HG02885 (cell line): ENCODE results near the gene ME3.
"Not testable (repeated sequence)": the region's sequence is repeated elsewhere in the genome, so short reads cannot be mapped to it uniquely, and the experiment has no call there.

Experiments used
- ATAC-seq: cut with Tn5 transposase; IDR thresholded peaks from one replicate; pipeline ENCODE4 v1.9.1; 2021; ENCODE audit warnings: mild to moderate bottlenecking; ENCODE audit not compliant: unreplicated experiment, poor library complexity

Gene ME3

DNA sequence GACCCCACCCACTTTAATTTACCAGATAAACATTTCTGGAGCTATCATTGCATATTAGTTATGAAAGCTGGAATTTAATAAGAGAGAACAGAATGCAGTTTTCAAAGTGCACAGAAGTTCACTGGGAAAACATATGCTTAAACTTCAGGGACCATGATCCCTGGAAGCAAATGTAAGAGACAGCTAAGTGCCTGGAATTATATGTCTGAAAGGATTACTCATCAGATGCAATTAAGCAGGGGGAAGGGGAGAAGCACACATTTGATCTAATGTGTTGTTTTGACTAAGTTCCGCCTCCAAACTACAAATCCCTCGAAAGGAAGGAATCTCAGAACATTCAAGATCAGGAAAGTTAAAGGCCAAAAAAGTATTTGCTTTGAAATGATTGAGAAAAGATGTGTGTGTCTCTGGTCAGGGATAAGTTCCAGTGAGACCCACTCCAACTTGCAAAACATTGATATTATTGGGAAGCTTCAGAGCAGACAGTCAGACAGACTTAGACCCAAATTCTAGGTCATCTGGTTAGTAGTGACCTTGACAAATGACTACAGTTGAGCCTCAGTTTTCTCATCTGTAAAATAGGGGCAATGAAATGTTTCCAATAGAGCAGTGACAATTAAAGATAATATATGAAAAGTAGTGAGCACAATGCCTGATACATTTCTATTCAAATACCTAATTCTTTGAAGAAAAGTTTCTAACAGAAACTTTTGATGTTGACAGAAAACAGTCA is 147.6 kb downstream of the ME3 start:
- no peak for ATAC-seq

DNA sequence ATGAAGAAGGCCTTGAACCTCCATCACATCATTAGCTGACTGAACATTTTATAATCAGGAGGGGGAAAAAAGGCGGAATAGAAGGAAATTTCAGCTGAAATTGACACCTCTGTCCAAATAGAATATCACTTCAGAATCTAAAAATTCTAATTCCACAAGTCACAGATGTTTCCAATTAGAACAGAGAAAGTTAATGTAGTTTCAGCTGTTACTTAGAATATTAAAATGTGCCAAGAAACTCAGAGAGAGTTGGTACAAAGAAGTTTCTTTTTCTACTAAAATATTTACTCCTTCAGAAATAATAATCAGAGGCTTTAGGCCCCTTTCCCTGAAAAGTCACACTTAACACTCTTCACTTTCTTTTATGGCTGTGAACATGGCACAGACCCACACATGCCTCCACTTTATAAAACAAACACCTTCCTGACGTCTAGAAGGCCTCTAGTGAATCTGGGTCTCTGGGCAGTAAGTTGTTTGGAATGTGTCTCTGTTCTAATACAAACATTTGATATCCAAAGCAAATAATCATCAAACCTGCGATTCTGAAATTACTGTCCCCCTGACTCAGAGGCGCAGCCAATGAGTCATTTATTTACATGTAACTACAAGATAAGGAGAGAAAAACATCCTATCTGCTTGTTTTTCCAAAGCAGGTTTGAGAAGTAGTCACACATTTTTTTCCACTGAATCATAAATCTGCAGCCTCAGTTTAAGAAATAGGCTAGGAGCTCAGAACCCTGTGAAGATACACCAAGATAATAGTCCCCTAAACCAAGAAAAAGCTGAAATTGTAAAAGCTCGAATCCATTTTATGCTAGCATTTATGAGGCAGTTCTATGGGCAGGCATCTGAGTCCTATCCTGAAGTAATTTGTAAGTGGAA is 148.4 kb downstream of the ME3 start:
- ATAC-seq = no peak

DNA sequence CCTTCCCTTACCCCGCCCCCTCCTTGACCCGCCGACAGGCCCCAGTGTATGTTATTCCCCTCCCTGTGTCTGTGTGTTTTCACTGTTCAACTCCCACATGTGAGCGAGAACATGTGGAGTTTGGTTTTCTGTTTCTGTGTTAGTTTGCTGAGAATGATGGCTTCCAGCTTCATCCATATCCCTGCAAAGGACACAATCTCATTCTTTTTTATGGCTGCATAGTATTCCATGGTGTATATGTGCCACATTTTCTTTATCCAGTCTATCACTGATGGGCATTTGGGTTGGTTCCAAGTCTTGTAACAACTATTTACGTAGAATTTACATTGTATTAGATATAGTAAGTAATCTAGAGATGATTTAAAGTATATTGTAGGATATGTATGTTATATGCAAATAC is 149.9 kb downstream of the ME3 start:
- ATAC-seq = not testable (repeated sequence)

DNA sequence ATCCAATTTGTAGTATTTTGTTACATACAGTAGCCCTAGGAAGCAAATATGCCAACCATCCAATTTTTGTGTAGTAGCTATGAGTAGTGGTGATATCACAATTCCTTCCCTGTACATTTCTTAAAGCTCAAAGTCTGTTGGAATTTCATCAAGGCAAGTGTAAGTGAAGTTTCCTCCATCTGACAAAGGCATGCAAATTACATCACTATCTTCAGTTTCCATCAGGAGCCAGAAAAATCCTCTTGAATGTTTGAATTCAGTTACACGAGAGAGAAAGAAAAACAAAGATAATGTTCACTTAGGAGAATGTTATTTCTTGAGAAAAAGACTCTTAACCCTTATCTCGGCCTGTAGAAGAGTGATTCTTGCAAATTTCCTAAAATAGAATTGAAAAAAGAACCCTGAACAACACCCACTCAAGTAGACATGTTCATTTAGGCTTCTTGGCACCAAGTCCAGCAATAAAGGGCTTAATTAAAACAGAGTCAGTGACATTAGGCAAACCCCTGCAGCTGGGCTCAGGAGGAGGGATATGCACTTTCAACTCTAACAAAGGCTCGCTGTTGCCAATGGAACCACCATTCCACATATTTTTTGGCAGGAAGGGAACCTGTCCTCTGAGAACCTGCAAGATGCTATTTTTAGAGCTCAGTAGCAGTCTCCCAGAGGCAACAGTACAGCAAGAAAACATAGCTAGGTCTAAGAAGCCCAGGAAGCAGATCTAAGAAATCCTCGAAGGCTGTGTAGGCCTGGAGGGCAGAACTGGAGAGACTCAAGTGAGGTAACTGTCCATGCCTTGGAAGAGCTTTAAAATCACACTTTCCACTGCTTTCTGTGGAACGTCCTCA is 153.1 kb downstream of the ME3 start:
- no peak for ATAC-seq

DNA sequence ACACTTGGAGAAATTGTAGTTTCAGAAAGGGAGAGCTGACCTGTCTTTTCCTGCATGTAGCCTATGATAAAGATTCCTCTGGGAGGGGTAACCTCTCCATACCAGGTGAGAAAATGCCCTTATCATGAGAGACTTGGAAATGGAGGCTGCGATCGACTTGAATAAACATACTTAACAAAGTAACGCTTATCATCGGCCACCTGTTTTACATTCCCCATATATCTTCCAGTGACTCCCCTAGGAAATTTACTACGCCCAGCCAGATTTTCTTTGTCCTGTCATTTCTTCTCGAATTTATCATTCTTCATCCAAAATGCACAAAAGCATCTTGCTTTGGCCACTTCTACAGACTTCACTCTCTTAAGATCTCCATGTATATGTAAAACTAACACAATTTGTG is 154.2 kb downstream of the ME3 start:
- ATAC-seq = no peak

DNA sequence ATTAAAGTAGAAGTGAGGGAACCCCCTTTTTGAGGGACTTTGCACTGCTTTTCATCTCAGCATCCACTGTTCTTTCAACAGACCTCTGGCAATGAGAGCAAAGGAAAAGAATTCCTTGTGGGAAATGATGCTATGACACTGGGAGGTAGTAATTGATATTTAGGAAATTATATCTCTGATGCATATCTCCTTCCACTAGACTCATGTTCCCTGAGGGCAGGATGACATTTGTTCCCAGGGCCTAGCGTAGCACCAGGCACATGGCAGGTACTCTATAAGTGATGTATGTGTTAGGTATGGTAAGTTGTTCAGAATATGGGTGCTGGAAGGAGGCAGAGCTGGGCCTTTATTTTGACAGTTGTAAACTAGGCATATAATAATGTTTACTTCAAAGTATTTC is 154.9 kb downstream of the ME3 start:
- no peak for ATAC-seq

DNA sequence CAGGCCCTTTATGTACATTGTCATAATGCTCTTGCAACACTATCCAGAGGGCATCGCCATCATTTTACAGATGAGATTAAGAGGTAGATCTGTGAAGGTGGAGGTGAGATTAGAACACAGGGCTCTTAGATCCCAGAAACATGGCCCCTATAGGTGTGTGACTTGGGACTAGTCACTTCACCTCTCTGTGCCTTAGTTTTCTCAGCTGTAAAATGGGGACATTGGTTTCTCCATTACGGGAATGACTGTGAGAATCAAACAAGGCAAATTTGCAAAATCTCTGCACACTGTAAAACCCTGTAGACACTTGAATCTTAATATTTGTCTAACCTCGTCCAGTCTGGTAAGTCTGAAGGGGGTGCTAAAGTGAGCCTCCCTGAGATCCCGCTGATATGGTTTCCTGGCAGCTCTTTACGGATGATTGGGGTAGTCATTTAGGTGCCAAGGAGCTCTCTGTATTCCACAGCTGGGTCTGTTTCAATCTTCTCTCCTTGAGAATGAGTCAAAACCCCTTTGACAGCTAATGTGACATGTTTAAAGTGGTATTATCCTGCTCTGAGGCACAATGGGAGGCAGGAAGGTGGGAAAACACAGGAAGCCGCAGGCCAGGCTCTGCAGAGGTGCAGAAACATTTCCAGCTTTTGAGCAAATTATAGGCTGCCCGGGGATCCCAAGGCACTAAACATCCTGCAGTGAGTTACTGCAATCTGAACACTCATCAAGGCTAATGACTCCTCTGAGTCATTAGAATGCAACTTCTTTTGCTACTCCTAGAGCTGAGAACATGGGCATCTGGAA is 156.9 kb downstream of the ME3 start:
- no peak for ATAC-seq

DNA sequence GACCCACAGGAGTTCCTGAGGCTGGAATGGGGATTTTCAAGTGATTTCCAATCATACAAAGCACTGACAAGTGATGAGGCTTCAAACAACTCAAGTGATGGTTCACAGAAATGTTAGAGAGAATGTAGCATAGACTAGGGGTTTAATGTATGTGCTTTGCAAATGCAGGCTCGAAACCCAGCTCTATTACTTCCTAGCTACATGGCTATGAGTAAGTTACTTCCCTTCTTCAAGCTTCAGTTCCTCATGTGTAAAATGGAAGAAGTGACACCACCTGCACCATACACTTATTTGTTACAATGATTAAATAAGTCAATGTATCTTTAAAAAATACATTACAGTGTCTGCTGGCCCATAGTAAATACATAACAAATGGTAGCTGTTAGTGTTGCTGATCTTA is 158.0 kb downstream of the ME3 start:
- peak; percentile 56 for ATAC-seq

DNA sequence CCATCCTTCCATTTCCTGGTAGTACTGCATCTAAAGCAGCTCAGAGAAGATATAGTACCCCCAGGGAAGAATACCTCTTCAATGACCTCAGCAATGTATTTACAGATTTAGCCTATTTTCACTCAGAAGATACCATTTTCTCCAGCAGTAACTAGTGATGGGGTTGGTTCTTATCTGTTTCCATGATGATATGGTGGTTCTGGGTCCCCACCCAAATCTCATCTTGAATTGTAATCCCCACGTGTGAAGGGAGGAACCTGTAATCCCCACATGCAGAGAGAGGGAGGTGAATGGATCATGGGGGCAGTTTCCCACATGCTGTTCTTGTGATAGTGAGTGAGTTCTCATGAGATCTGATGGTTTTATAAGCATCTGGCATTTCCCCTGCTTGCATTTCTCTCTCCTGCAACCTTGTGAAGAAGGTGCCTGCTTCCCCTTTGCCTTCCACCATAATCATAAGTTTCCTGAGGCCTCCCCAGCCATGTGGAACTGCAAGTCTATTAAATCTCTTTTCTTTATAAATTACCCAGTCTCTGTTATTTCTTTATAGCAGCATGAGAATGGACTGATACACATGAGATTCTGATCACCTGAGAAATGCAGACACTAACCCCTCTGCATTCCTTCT is 158.6 kb downstream of the ME3 start:
- ATAC-seq = no peak

DNA sequence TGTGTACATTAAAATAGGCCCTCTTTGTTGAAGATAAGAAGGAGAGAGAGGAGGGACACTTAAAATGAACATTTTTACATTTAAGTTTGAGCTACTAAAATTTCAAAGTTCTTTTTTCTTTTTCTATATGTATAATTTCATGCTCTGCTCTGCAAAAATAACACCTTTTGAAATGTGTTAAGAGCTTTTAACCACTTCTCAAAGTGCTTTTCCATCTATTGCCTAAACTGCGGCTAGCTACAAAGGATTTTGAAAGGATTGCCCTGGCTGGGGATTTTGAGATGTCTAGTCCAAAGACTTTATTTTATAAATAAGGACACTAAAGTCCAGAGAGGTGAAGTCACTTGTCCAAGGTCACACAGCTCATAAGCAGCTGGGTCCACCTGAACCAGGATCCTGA is 159.3 kb downstream of the ME3 start:
- no peak for ATAC-seq

DNA sequence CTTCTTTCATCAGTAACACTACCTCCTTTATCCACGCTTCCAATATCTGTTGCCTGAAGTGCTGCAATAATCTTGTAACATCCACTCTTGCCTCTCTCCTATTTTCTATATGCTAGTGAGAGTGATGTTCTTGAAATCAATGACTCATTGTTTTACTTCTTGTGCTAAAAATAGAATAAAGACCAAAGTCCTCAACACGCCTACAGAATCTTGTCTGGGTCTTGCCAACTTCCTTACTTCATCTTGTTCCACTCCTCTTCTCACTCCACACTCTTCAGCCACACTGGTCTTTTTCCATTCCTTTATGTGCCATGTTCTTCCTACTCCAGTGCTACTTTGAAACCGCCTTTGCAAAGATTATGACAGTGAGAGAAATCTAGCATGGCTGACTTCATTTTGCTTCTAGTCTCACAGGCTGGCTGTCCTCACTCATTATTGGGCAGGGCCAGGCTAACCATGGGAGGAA is 161.3 kb downstream of the ME3 start:
- ATAC-seq = peak; percentile 83

DNA sequence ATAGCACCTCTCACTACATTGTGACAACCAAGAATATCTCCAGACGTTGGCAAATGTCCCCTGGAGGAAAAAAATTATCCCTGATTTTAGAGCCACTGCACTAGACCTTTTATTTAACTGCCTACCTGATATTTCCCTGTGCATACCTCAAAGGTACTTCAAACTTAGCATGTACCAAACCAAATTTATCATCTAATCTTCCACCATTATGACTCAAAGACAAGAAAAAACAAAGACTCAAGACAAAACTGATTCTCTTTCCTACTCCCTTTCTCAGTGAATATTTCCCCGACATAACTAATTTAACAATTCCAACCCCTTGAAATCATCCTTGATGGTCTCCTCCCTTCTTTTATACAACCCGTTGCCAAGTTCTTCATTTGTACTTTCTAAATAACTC is 161.7 kb downstream of the ME3 start:
- ATAC-seq = no peak

DNA sequence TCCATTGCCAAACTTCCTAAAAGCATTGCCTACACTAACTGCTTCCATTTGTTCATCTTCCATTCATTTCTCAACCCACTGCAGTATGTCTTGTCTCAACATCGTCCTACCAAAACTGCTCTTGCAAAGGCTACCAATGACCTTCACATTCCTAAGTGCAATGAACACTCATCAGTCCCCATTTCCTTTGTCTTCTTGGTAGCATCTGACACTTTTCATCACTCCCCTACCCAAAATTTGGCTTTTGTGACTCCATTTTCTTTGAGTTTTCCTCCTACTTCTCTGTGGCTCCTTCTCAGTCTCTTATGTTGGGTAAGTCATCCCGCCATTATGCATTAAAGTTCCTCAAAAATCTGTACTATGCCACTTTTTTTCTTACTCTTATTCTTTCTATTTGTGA is 162.3 kb downstream of the ME3 start:
- ATAC-seq = no peak

DNA sequence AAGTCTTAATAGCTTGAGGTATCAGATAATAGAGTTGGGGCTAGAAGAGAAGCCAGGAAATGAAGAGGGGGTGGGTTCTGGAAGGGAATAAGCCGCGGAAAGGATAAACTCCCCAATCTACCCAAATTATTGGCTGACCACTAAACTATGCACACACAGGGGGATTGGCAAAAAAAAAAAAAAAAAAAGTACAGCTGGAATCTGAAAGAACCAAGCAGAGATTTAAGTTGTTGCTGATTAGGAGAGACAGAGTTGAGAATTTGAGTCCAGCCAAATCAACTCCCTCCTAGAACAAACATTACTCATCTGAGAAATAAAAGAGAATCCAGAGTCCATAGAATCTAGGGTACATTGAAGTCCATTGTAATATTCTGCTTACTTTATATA is 162.8 kb downstream of the ME3 start:
- ATAC-seq = no peak

DNA sequence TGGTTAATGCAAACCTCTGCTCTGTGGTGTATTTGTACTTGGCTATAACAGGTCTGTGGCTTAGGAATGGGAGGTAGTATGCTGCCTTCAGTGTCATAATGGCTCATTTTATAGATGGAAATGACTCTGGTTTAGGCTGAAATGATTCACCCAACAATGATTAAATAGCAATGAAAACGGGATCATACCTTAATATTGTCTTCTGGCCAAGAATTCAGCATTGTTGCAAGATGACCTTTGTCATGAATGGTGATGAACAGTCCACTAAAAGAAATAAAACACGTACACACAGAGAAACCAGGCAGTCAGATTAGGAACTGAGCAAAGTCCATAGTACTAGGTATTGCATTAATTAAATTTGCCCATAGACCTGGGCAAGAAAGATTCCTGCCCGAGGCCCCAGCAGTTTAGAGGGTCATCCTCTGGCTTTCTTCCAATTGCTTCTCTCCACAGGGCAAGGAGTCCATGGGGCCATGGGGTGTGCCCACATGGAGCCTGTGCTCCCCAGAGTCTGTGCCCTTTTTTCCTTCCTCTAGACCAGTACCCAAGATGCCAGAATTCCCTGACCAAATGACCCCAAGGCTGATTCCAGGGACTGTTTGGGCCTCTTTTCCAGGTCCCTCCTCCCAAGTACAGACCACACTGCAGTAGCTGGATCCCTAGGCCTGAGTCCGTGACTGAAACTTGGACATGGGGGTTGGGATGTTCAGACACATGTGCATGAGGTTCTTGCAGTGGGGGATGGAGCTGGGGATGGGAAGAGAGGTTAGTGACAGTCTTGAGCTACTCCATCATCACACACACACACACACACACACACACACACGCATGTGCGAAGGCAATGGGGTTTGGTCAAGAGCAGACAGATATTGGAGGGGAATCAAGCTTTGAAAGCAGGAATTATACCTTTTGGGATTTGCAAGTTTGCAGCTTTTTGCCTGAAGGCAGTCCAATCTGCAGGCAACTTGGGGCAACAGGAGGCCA is 163.5 kb downstream of the ME3 start:
- ATAC-seq = no peak

DNA sequence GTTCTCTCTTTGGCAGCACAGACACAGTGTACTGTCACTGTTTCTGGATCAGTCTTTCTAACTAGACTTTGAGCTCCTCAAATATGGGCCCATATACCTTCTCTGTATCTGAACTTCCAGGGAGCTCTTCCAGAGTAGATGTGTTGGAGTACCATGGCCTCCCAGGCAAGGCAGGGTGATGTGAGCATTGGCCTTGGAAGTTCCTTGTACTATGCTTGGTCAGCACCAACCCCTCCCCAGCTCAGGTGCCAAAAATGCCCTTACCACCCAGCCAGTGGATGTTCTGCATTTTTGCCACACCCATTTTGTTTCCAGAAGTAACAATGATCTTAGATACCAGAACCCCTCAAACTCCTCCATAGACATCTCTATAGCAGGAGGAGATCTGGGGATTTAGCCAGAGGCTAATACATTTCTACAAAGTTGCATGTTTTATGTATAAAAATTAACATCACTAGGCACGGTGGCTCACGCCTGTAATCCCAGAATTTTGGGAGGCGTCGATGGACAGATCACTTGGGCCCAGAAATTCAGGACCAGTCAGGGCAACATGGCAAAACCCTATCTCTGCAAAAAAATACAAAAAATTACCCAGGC is 165.1 kb downstream of the ME3 start:
- no peak for ATAC-seq

DNA sequence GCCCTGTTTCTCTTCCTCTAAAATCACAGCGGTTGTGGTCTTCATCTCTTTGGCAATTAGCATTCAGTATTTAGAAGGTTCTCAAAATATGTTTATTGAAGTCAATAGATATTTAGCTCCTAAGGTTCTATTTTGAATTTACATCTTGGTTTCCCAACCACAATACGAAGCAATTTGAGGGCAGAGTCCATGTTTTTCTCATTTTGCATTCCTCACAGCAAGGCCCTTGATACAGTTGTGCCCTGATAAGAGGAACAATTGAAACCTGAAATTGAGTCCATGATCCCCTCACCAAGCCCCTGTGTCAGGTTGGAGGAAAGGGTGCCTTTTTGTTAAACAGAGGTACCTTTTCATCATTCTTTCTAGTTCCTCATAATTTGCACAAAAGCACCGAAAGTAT is 166.2 kb downstream of the ME3 start:
- no peak for ATAC-seq

DNA sequence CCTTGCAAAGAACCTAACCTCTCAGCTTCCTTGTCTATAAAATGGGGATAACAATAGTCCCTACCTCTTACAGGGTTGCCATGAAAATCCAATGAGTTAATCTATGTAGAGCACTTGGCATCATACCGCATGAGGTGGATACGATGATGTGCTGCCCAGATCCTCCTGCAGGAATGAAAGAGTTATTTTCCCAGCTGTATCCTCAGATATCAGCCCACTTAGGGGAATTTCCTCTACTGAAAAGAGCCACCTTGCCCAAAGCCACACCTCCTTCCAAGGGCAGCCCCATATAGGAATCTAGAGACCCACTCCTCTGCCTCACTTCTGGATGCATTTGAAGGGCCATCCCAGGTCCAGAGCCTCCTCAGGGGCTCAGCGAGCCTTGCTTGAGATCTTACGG is 169.3 kb downstream of the ME3 start:
- no peak for ATAC-seq
